HEK293 (cell line): Measurements from ENCODE around the gene ZFAND6.

Experiments used
- CTCF ChIA-PET: fragments of 350-600 bp; formaldehyde crosslinking; extraction: SDS; loops from one replicate; lab custom pipeline; 2021; ENCODE audit warnings: antibody characterized with exemption; lab: Yijun Ruan, JAX
- POLR2A ChIA-PET: fragments of 300-600 bp; formaldehyde crosslinking; extraction: SDS; loops from one replicate; lab custom pipeline; 2020; ENCODE audit warnings: antibody characterized with exemption, inconsistent platforms; lab: Yijun Ruan, JAX
- H3K27ac ChIP-seq: fragments of 200-500 bp; sonication (Bioruptor generic); 2 replicates; pipeline ENCODE4 v1.5.1; 2014; ENCODE audit warnings: low read depth, low read length, control low read depth, inconsistent platforms; ENCODE audit errors: extremely low read depth
- H3K36me3 ChIP-seq, 2 experiments: fragments of 200-500 bp in 1 of 2; sonication (Bioruptor generic) in 1 of 2; 1 replicate in 1 of 2; 2 replicates in 1 of 2; pipeline ENCODE4 v1.5.1; 2014 to 2017; ENCODE audit warnings: inconsistent platforms in 2 of 2, low read length in 2 of 2; ENCODE audit not compliant: control insufficient read depth in 2 of 2, insufficient read depth in 1 of 2
- H3K4me1 ChIP-seq: fragments of 200-500 bp; sonication (Bioruptor generic); 2 replicates; pipeline ENCODE4 v1.5.1; 2014; ENCODE audit warnings: mild to moderate bottlenecking, low read length, inconsistent platforms; ENCODE audit not compliant: control insufficient read depth, insufficient read depth
- H3K4me3 ChIP-seq: 2 replicates; pipeline ENCODE4 v1.5.1; 2011; ENCODE audit warnings: low read depth, mild to moderate bottlenecking, control low read depth, low read length, moderate library complexity
- H3K9me3 ChIP-seq: fragments of 200-500 bp; sonication (Bioruptor generic); 2 replicates; pipeline ENCODE4 v1.5.1; 2014; ENCODE audit warnings: low read depth, low read length, inconsistent platforms; ENCODE audit not compliant: control insufficient read depth, insufficient read depth
- AEBP2 ChIP-seq: fragments of 450-650 bp; formaldehyde crosslinking; IDR thresholded peaks from 2 replicates; pipeline ENCODE4 v1.5.1; 2016; ENCODE audit warnings: missing biosample characterization, missing genetic modification characterization, borderline replicate concordance
- HOXC10 ChIP-seq: sonication (generic); formaldehyde crosslinking; IDR thresholded peaks from 2 replicates; pipeline ENCODE4 v1.8.1; 2023; ENCODE audit warnings: mild to moderate bottlenecking, missing genetic modification reagents
- KLF1 ChIP-seq: fragments of 450-650 bp; formaldehyde crosslinking; IDR thresholded peaks from 2 replicates; pipeline ENCODE4 v1.5.1; 2016; ENCODE audit warnings: missing biosample characterization, missing genetic modification characterization
- KLF8 ChIP-seq: fragments of 450-650 bp; formaldehyde crosslinking; IDR thresholded peaks from 2 replicates; pipeline ENCODE4 v1.5.1; 2016; ENCODE audit warnings: missing biosample characterization, missing genetic modification characterization
- MEIS1 ChIP-seq: sonication (generic); formaldehyde crosslinking; IDR thresholded peaks from 2 replicates; pipeline ENCODE4 v1.8.1; 2022; ENCODE audit warnings: missing genetic modification reagents, mild to moderate bottlenecking, borderline replicate concordance
- ZBTB17 ChIP-seq: fragments of 450-650 bp; formaldehyde crosslinking; IDR thresholded peaks from 2 replicates; pipeline ENCODE4 v1.5.1; 2016; ENCODE audit warnings: missing biosample characterization, missing genetic modification characterization
- ZBTB21 ChIP-seq: fragments of 450-650 bp; formaldehyde crosslinking; IDR thresholded peaks from 2 replicates; pipeline ENCODE4 v1.5.1; 2017; ENCODE audit warnings: missing biosample characterization, missing genetic modification characterization
- ZBTB8A ChIP-seq: fragments of 450-650 bp; formaldehyde crosslinking; IDR thresholded peaks from 2 replicates; pipeline ENCODE4 v1.5.1; 2016; ENCODE audit warnings: missing biosample characterization, missing genetic modification characterization
- ZNF138 ChIP-seq: fragments of 450-650 bp; formaldehyde crosslinking; IDR thresholded peaks from 2 replicates; pipeline ENCODE4 v1.5.1; 2016; ENCODE audit warnings: missing biosample characterization, missing genetic modification characterization, borderline replicate concordance
- ZNF169 ChIP-seq: fragments of 450-650 bp; formaldehyde crosslinking; IDR thresholded peaks from 2 replicates; pipeline ENCODE4 v1.5.1; 2016; ENCODE audit warnings: missing biosample characterization, missing genetic modification characterization
- ZNF274 ChIP-seq, 2 experiments: fragments of 200-500 bp in 1 of 2; fragments of 450-650 bp in 1 of 2; sonication (Bioruptor generic) in 1 of 2; formaldehyde crosslinking in 1 of 2; IDR thresholded peaks; 2 replicates each; pipeline versions ENCODE4 v1.5.1 to v1.6.1; 2014 to 2016; ENCODE audit warnings: borderline replicate concordance in 1 of 2, inconsistent platforms in 1 of 2, low read length in 1 of 2, missing biosample characterization in 1 of 2, missing genetic modification characterization in 1 of 2
- ZNF394 ChIP-seq: fragments of 450-650 bp; formaldehyde crosslinking; IDR thresholded peaks from 2 replicates; pipeline ENCODE4 v1.5.1; 2016; ENCODE audit warnings: missing biosample characterization, missing genetic modification characterization, mild to moderate bottlenecking, moderate library complexity, borderline replicate concordance
- ZNF416 ChIP-seq: fragments of 450-650 bp; formaldehyde crosslinking; IDR thresholded peaks from 2 replicates; pipeline ENCODE4 v1.5.1; 2016; ENCODE audit warnings: missing biosample characterization, missing genetic modification characterization
- ZNF501 ChIP-seq: fragments of 450-650 bp; formaldehyde crosslinking; IDR thresholded peaks from 2 replicates; pipeline ENCODE4 v1.5.1; 2016; ENCODE audit warnings: missing biosample characterization, missing genetic modification characterization
- ZNF548 ChIP-seq: fragments of 450-650 bp; formaldehyde crosslinking; IDR thresholded peaks from 2 replicates; pipeline ENCODE4 v1.5.1; 2016; ENCODE audit warnings: missing biosample characterization, missing genetic modification characterization
- ZNF600 ChIP-seq: fragments of 450-650 bp; formaldehyde crosslinking; IDR thresholded peaks from 2 replicates; pipeline ENCODE4 v1.5.1; 2016; ENCODE audit warnings: missing biosample characterization, missing genetic modification characterization
- ZNF626 ChIP-seq: fragments of 450-650 bp; sonication (Bioruptor Pico); formaldehyde crosslinking; IDR thresholded peaks from 2 replicates; pipeline ENCODE4 v1.5.1; 2018; ENCODE audit warnings: missing biosample characterization, missing genetic modification characterization, inconsistent platforms
- ZNF704 ChIP-seq: fragments of 450-650 bp; formaldehyde crosslinking; IDR thresholded peaks from 2 replicates; pipeline ENCODE4 v1.5.1; 2016; ENCODE audit warnings: missing biosample characterization, missing genetic modification characterization
- ZNF707 ChIP-seq: fragments of 450-650 bp; formaldehyde crosslinking; IDR thresholded peaks from 2 replicates; pipeline ENCODE4 v1.5.1; 2016; ENCODE audit warnings: missing biosample characterization, missing genetic modification characterization
- ZSCAN18 ChIP-seq: fragments of 450-650 bp; formaldehyde crosslinking; IDR thresholded peaks from 2 replicates; pipeline ENCODE4 v1.5.1; 2016; ENCODE audit warnings: missing biosample characterization, missing genetic modification characterization
- TF ChIP-seq, protein P1 (sequence below): fragments of 450-650 bp; formaldehyde crosslinking; IDR thresholded peaks from 2 replicates; pipeline ENCODE4; 2016; ENCODE audit warnings: missing biosample characterization, missing genetic modification characterization

The ZFAND6 gene

GRCh38 chr15:80138961-80139360 lies 79.5 kb downstream of the ZFAND6 start:
- no peak for TF ChIP-seq KLF8 (tag by site-specific recombination)
- no peak for TF ChIP-seq ZBTB8A (tag by site-specific recombination)
- TF ChIP-seq ZNF626 (tag by site-specific recombination) = no peak
- TF ChIP-seq ZNF274 (IDR thresholded peaks at IDR 0.05; ENCODE audit: low read length) = no peak
- no peak for TF ChIP-seq ZNF274 (tag by site-specific recombination; IDR thresholded peaks at IDR 0.05; ENCODE audit: borderline replicate concordance)
- TF ChIP-seq MEIS1 (CRISPR knock-in tag) = no peak
- no peaks in the 10 kb centered on the region for H3K9me3 ChIP-seq
- no peak overlapping the region for H3K27ac ChIP-seq
- H3K4me1 ChIP-seq = no peaks in the 10 kb centered on the region
- H3K4me3 ChIP-seq = no peak overlapping the region
- POLR2A ChIA-PET = no interaction called here
- H3K36me3 ChIP-seq = peaks cover 15 to 31% of the 10 kb centered on the region in 2 experiments
- CTCF ChIA-PET = interaction anchor here (0.6 to 1.0 kb wide), 2 partner anchors 11 to 13 kb away, joined by 3 read pairs; no protein-coding TSS in a partner anchor

DNA sequence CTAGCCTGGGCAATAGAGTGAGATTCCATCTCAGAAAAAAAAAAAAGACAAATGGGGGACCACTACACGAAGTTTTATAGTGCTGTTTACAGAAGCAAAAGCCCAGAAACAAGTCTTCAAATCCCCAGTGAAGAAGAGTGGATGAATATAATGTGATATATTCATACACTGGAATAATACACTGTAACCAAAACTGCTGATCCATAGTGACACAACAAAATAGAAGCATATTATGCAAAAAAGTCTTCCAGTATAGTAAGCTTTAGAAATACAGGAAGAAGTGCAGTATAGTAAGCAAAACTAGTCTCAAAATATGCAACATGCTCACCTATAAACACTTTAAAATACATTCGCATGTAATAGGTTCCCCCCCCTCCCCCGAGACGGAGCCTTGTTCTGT lies 81.4 kb downstream of the ZFAND6 start:
- POLR2A ChIA-PET = no interaction called here
- Histone ChIP-seq H3K4me1 (no peaks in the 10 kb centered on the region), H3K9me3 (no peaks in the 10 kb centered on the region), H3K27ac (no peak overlapping the region), H3K4me3 (no peak overlapping the region), H3K36me3 (peaks cover 5 to 16% of the 10 kb centered on the region in 2 experiments)
- CTCF ChIA-PET = interaction anchor here (0.7 kb wide), 1 partner anchor 27 kb away, joined by 3 read pairs; no protein-coding TSS in a partner anchor
- TF ChIP-seq ZNF548 (tag by site-specific recombination) = no peak
- no peak for TF ChIP-seq ZNF138 (tag by site-specific recombination)
- TF ChIP-seq ZNF169 (tag by site-specific recombination) = no peak
- TF ChIP-seq ZNF600 = no peak
- TF ChIP-seq HOXC10 (CRISPR knock-in tag) = no peak
- no peak for TF ChIP-seq ZNF394 (tag by site-specific recombination)
- TF ChIP-seq ZNF501 = no peak
- TF ChIP-seq ZNF416 (tag by site-specific recombination) = no peak
- no peak for TF ChIP-seq ZNF707 (tag by site-specific recombination)
- TF ChIP-seq KLF1 (tag by site-specific recombination) = no peak
- no peak for TF ChIP-seq ZNF704 (tag by site-specific recombination)
- TF ChIP-seq, protein P1, sequence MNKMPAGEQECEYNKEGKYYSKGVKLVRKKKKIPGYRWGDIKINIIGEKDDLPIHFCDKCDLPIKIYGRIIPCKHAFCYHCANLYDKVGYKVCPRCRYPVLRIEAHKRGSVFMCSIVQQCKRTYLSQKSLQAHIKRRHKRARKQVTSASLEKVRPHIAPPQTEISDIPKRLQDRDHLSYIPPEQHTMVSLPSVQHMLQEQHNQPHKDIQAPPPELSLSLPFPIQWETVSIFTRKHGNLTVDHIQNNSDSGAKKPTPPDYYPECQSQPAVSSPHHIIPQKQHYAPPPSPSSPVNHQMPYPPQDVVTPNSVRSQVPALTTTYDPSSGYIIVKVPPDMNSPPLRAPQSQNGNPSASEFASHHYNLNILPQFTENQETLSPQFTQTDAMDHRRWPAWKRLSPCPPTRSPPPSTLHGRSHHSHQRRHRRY (tag by site-specific recombination) = no peak

- POLR2A ChIA-PET = no interaction called here
- CTCF ChIA-PET = no interaction called here
- no peak for TF ChIP-seq AEBP2 (tag by site-specific recombination)
- TF ChIP-seq ZBTB21 (tag by site-specific recombination) = no peak
- TF ChIP-seq ZSCAN18 (tag by site-specific recombination) = no peak
- TF ChIP-seq ZBTB17 (tag by site-specific recombination) = no peak
- TF ChIP-seq, all 188 proteins: peak for 0
- H3K27ac ChIP-seq = no peak overlapping the region
- H3K36me3 ChIP-seq = peaks cover 2 to 13% of the 10 kb centered on the region in 2 experiments; a peak in 2 of 3 replicates
- H3K4me1 ChIP-seq = no peaks in the 10 kb centered on the region
- no peak overlapping the region for H3K4me3 ChIP-seq
- H3K9me3 ChIP-seq = no peaks in the 10 kb centered on the region
These were observed 82.6 kb downstream of the ZFAND6 start for GRCh38 chr15:80141916-80142598.
